Trophoblast cell (in vitro differentiated cells and primary cell): ENCODE data around the gene C12orf57.

Source experiments
- DNase-seq, 2 donors: peaks; one replicate each; pipeline ENCODE4 v3.0.0-alpha.2; 2016
- H2AFZ ChIP-seq: 2 replicates; pipeline ENCODE4 v1.6.1; 2013; ENCODE audit warnings: low read length, moderate library complexity, mild to moderate bottlenecking; ENCODE audit not compliant: insufficient read depth, poor library complexity
- H2AK5ac ChIP-seq: 2 replicates; pipeline ENCODE4 v1.6.1; 2013; ENCODE audit warnings: mild to moderate bottlenecking, low read length
- H2BK120ac ChIP-seq: 2 replicates; pipeline ENCODE4 v1.6.1; 2013; ENCODE audit warnings: low read length, mild to moderate bottlenecking, moderate library complexity; ENCODE audit not compliant: insufficient read depth, poor library complexity
- H2BK12ac ChIP-seq: 2 replicates; pipeline ENCODE4 v1.6.1; 2013; ENCODE audit warnings: mild to moderate bottlenecking, low read length, moderate library complexity
- H2BK5ac ChIP-seq: 2 replicates; pipeline ENCODE4 v1.6.1; 2013; ENCODE audit warnings: low read length, low read depth, moderate library complexity, mild to moderate bottlenecking; ENCODE audit not compliant: poor library complexity
- H3K14ac ChIP-seq: 2 replicates; pipeline ENCODE4 v1.6.1; 2013; ENCODE audit warnings: mild to moderate bottlenecking, low read length
- H3K18ac ChIP-seq: 2 replicates; pipeline ENCODE4 v1.6.1; 2013; ENCODE audit warnings: mild to moderate bottlenecking, low read length
- H3K23ac ChIP-seq: 2 replicates; pipeline ENCODE4 v1.6.1; 2013; ENCODE audit warnings: low read length
- H3K27ac ChIP-seq: 2 replicates; pipeline ENCODE4 v1.5.1; 2013; ENCODE audit warnings: low read depth, mild to moderate bottlenecking, inconsistent platforms, low read length, moderate library complexity
- H3K27me3 ChIP-seq: 2 replicates; pipeline ENCODE4 v1.6.1; 2013; ENCODE audit warnings: inconsistent platforms, mild to moderate bottlenecking, low read length, moderate library complexity; ENCODE audit not compliant: insufficient read depth
- H3K36me3 ChIP-seq, 2 experiments: 1 replicate in 1 of 2; 2 replicates in 1 of 2; pipeline ENCODE4 v1.6.1; 2013; ENCODE audit warnings: low read length in 2 of 2, mild to moderate bottlenecking in 2 of 2, moderate library complexity in 1 of 2; ENCODE audit not compliant: insufficient read depth in 2 of 2, control insufficient read depth in 1 of 2
- H3K4ac ChIP-seq: 2 replicates; pipeline ENCODE4 v1.6.1; 2013; ENCODE audit warnings: low read depth, mild to moderate bottlenecking, low read length, moderate library complexity
- H3K4me1 ChIP-seq, 2 experiments: 1 replicate in 1 of 2; 2 replicates in 1 of 2; pipeline ENCODE4 v1.6.1; 2013; ENCODE audit warnings: low read length in 2 of 2, mild to moderate bottlenecking in 2 of 2, moderate library complexity in 1 of 2; ENCODE audit not compliant: insufficient read depth in 2 of 2, control insufficient read depth in 1 of 2
- H3K4me2 ChIP-seq: 2 replicates; pipeline ENCODE4 v1.6.1; 2013; ENCODE audit warnings: inconsistent platforms, mild to moderate bottlenecking, low read length, moderate library complexity
- H3K4me3 ChIP-seq: 2 replicates; pipeline ENCODE4 v1.5.1; 2013; ENCODE audit warnings: mild to moderate bottlenecking, low read depth, low read length, inconsistent platforms
- H3K79me1 ChIP-seq: one replicate; pipeline ENCODE4 v1.6.1; 2013; ENCODE audit warnings: low read length
- H3K79me2 ChIP-seq: 2 replicates; pipeline ENCODE4 v1.6.1; 2013; ENCODE audit warnings: low read length, mild to moderate bottlenecking; ENCODE audit not compliant: control insufficient read depth, insufficient read depth, poor library complexity
- H3K9ac ChIP-seq: 2 replicates; pipeline ENCODE4 v1.6.1; 2013; ENCODE audit warnings: mild to moderate bottlenecking, low read length
- H3K9me3 ChIP-seq: 2 replicates; pipeline ENCODE4 v1.6.1; 2013; ENCODE audit warnings: low read depth, mild to moderate bottlenecking, control low read depth, inconsistent platforms, low read length; ENCODE audit not compliant: insufficient read depth
- H4K12ac ChIP-seq: 2 replicates; pipeline ENCODE4 v1.6.1; 2013; ENCODE audit warnings: low read depth, mild to moderate bottlenecking, low read length, moderate library complexity
- H4K8ac ChIP-seq: 2 replicates; pipeline ENCODE4 v1.6.1; 2013; ENCODE audit warnings: low read depth, mild to moderate bottlenecking, low read length, moderate library complexity
- H4K91ac ChIP-seq: one replicate; pipeline ENCODE4 v1.6.1; 2013; ENCODE audit warnings: low read depth, mild to moderate bottlenecking, low read length, moderate library complexity
- WGBS: extraction: QIAGEN DNeasy Blood & Tissue Kit; methylation state at CpG from one replicate; pipeline ENCODE4 v1.1.7; 2013; ENCODE audit warnings: missing lambda C conversion rate; ENCODE audit not compliant: insufficient read length, insufficient coverage; ENCODE audit errors: extremely low coverage; 5-methylcytosine and 5-hydroxymethylcytosine counted together

C12orf57 gene

GRCh38 chr12:6927379-6928021 lies 16.3 kb upstream of the C12orf57 start, which contains the start of gene ATN1:
TSS of gene ATN1 (plus strand) at chr12:6927959. CDS start at chr12:6934002, 6,043 bp downstream.
- Histone ChIP-seq H3K36me3 (no peaks in the 10 kb centered on the region), H3K79me2 (peaks cover 32% of the 10 kb centered on the region), H3K4me3 (peak within 1 kb of the TSS; percentile 76), H2BK12ac (peak within 1 kb of the TSS; percentile 82), H2AFZ (peak within 1 kb of the TSS; percentile 89), H3K4me1 (peaks cover 34 to 39% of the 10 kb centered on the region in 2 experiments), H4K12ac (peak within 1 kb of the TSS; percentile 93), H3K4ac (peak within 1 kb of the TSS; percentile 97), H2BK5ac (peak within 1 kb of the TSS; percentile 96), H4K91ac (peak within 1 kb of the TSS; percentile 99), H3K4me2 (peak within 1 kb of the TSS; percentile 95), H3K18ac (peak within 1 kb of the TSS; percentile 98), H3K27me3 (no peaks in the 10 kb centered on the region), H3K14ac (peak within 1 kb of the TSS; percentile 96), H3K27ac (peak within 1 kb of the TSS; percentile 90), H3K9me3 (no peaks in the 10 kb centered on the region), H2BK120ac (peak within 1 kb of the TSS; percentile 82), H3K79me1 (peaks cover 35% of the 10 kb centered on the region), H3K9ac (peak within 1 kb of the TSS; percentile 86), H4K8ac (peak within 1 kb of the TSS; percentile 95), H2AK5ac (peak within 1 kb of the TSS; percentile 84), H3K23ac (no peak within 1 kb of the TSS)
- WGBS, result no CpG with 5 or more reads among the region's 66 CpGs
- DNase-seq, result peak in 1 of 2 donors; percentile 64

GRCh38 chr12:6928022-6928702 lies 15.7 kb upstream of the C12orf57 start:
- H3K36me3 ChIP-seq, result peaks cover under 1% of the 10 kb centered on the region in 2 experiments
- peak overlapping the region; percentile 56 for H4K12ac ChIP-seq
- H3K9ac ChIP-seq, result peak overlapping the region; percentile 86
- peak overlapping the region; percentile 51 for H4K8ac ChIP-seq
- peaks cover 35% of the 10 kb centered on the region for H3K79me1 ChIP-seq
- H3K4me3 ChIP-seq, result peak overlapping the region; percentile 76
- peak overlapping the region; percentile 74 for H2BK5ac ChIP-seq
- no peak overlapping the region for H2BK12ac ChIP-seq
- H4K91ac ChIP-seq, result peak overlapping the region; percentile 99
- no peaks in the 10 kb centered on the region for H3K9me3 ChIP-seq
- peak overlapping the region; percentile 92 for H3K4ac ChIP-seq
- H2AK5ac ChIP-seq, result peak overlapping the region; percentile 60
- peaks cover 32% of the 10 kb centered on the region for H3K79me2 ChIP-seq
- no peaks in the 10 kb centered on the region for H3K27me3 ChIP-seq
- peak overlapping the region; percentile 90 for H3K27ac ChIP-seq
- peak overlapping the region; percentile 95 for H3K4me2 ChIP-seq
- peaks cover 34 to 39% of the 10 kb centered on the region in 2 experiments for H3K4me1 ChIP-seq
- no peak overlapping the region for H3K23ac ChIP-seq
- H3K18ac ChIP-seq, result peak overlapping the region; percentile 65
- WGBS, result no CpG with 5 or more reads among the region's 79 CpGs
- peak overlapping the region; percentile 68 for H2BK120ac ChIP-seq
- DNase-seq, result no peak
- no peak overlapping the region for H2AFZ ChIP-seq
- peak overlapping the region; percentile 56 for H3K14ac ChIP-seq

DNA sequence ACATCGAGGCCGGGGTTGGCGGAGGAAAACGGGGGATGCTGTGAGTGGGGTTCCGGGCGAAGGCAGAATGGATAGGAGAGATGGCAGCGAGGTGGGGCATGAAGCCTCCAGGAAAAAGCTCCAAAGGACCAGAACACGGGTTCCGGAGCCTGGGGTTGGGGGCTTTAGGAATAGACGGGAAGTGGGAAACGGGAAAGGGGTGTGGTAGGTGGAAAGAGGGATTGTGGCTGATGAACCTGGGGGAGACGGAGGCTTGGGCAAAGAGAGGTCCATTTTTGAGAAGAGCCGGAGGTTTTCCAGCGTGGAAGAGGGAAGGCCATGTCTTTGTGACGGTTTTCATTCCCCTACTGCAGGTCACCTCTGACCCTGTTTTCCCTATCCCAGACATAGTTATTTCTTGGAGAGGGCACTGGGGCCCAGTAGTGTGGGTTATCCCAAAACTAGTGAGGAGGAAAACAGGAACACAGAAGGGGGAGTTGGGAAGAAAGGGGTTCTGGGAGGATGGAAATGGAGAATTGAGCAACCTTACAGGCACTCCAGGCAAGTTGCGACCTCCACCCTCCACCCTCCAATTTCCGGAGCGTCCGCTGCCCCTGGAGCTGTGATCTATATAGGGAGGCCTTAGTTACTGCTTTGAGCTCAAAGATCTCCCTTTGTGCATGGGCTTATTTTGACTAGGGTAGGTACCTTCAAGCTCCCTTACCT lies 15.0 kb upstream of the C12orf57 start:
- H4K12ac ChIP-seq, result peak overlapping the region; percentile 56
- H2BK5ac ChIP-seq, result peak overlapping the region; percentile 71
- H3K27ac ChIP-seq, result peak overlapping the region; percentile 90
- peak overlapping the region; percentile 81 for H3K9ac ChIP-seq
- peaks cover 32% of the 10 kb centered on the region for H3K79me2 ChIP-seq
- H4K8ac ChIP-seq, result peak overlapping the region; percentile 51
- H3K14ac ChIP-seq, result peak overlapping the region; percentile 56
- H3K9me3 ChIP-seq, result no peaks in the 10 kb centered on the region
- peaks cover 34 to 39% of the 10 kb centered on the region in 2 experiments for H3K4me1 ChIP-seq
- no peak for DNase-seq
- H4K91ac ChIP-seq, result peak overlapping the region; percentile 52
- WGBS, result no CpG with 5 or more reads among the region's 19 CpGs
- H2BK12ac ChIP-seq, result no peak overlapping the region
- peak overlapping the region; percentile 95 for H3K4me2 ChIP-seq
- peaks cover 35% of the 10 kb centered on the region for H3K79me1 ChIP-seq
- peaks cover 5 to 7% of the 10 kb centered on the region in 2 experiments for H3K36me3 ChIP-seq
- peak overlapping the region; percentile 64 for H2AFZ ChIP-seq
- peak overlapping the region; percentile 82 for H3K4ac ChIP-seq
- H3K4me3 ChIP-seq, result peak overlapping the region; percentile 76
- peak overlapping the region; percentile 65 for H3K18ac ChIP-seq
- no peak overlapping the region for H3K23ac ChIP-seq
- peak overlapping the region; percentile 68 for H2BK120ac ChIP-seq
- no peaks in the 10 kb centered on the region for H3K27me3 ChIP-seq
- peak overlapping the region; percentile 60 for H2AK5ac ChIP-seq
